GM04503 (cell line): ENCODE measurements around the gene CTU2.

ENCODE experiments used
- DNase-seq: peaks from one replicate; pipeline ENCODE4 v3.0.0-alpha.2; 2012; ENCODE audit warnings: low read depth

CTU2 gene

DNA sequence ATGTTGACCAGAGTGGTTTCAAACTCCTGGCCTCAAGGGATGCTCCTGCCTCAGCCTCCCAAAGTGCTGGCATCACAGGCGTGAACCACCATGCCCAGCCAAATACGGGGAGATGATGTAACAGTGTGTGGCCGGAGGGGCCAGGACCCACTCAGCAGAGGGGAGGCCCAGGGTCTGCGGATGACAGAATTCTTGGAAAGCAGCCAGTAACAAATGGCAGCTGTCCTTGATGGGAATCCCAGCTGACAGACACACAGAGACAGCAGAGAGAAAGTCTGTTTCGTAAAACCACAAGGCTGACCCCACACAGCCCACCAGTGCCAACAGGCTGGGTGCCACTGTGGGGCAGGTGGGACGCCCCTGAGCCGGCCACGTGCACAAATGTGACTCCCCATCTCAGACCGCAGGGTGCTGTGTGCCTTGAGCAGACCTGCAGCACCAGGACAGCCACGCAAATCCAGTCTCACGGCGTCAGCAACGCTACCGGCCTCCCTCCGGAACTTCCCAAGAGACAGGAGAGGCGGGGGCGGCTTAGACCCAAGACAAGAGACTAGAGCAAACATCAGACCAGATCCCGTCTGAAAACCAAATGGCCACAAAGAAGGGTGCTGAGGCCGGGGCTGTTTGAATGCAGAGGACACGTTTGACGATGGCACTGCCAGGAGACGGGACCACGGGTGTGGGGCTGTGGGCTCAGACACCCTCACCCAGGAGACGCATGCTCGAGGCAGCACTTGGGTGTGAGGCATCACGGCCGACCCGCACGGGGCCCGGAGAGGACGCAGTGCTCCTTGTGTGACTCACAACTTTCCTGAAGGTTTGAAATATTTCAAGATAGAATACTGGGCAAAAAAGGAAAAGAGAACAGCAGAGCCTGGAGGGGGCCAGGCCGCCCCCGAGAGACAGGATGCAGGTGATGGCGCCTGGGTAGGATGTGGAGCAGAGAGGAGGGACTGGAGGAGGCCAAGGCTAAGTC lies 24.6 kb downstream of the CTU2 start:
- no peak for DNase-seq

DNA sequence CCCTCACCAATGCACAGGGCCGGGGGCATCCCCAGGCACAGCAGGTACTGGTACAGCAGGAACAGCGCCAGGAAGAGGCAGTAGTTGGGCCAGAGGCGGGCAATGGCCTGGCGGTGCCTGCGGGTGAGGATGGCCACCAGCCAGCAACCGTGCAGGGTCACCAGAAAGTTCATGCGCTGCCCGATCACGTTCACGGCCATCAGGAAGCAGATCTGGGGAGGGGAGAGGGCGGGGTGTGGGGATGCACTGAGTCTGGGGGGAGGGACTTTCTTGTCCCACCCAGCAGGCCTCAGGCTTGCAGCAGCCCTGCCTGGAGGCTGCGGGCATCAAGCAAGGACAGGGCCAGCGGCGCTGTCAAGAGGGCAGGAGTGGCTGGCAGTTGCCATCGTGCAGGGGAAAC lies 25.4 kb downstream of the CTU2 start:
- no peak for DNase-seq

DNA sequence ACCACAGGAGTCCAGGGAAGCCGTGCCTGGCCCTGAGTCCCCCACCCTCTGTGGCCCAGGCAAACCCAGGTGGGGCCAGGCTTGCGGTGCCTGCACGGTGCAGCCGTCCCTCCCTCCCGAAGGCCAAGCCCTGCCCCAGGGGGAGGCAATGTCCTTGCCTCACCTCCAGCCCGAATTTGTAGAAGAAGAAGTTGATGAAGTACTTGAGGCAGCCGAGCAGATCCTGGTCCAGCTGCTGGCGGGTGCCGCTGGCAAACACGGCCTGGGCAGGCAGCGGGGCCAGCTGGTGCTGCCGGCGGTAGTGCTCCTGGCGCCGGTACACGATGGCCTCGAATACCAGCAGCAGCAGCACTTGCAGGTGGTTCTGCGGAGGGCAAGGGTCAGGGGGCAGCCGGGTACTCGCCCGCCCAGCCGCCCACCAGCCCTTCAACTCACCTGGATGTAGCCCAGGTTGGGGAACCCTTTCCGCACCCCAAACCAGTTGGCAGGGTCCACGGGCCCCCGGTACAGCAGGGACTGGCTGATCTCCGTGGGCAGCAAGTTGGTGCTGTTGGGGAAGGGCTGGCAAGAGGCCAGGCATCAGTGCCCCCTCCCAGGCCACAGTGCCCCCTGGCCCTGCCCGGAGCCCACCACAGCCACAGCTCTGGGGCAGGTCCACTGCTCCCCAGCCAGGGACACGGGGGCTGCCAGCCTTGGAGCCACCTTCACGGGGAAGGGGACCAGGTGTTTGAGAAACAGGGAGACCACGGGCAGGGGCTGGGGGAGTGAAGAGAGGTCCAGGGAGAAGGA lies 26.1 kb downstream of the CTU2 start:
- no peak for DNase-seq

DNA sequence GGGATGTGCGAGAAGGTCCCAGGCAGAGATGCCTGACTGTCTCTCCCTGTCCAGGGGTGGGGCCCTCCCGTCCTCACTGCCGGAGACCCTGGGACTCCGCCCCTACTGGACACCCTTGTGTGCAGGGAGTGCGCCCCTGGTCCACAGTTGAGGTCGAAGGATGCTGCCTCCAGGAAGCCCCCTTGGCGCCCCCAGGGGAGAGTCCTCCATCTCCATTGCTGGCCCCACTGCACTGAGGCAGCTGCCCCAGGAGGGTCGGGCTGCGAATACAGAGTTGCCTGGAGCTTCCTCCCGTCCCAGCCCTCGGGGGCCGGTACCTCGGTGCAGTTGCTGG lies 26.6 kb downstream of the CTU2 start:
- no peak for DNase-seq

DNA sequence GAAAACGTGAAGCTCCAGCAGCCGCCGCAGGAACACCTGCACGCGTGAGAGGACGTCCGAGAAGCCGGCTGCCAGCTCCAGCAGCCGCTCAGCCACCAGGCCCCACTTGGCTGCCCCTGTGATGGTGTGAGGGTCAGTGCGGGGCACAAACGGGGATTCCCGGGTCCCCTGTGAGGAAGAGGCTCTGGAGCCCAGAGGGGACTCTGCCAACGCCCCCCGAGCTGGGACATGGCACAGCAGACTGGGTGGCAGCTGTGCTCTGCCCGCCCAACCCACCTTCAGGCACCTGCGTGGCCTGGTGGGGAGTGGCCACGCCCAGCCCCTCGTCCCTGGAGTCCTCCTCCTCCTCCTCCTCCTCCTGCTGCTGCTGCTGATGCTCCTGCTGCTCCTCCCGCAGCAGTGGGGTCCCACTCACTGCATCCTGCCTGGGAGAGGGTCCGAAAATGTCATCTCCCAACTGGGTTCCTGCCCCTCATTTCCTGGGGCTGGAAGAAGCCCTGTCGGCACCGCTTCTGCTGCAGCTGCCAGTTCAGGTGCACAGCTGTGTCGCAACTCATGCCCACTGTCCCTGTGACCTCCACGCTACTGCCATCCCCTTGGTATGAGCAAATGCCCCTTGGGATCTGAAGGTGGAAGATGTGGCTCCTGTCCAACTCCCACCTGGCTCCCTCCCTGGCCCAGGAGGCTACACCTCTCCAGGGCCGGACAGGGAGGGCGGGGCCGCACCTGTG lies 27.5 kb downstream of the CTU2 start:
- no peak for DNase-seq

DNA sequence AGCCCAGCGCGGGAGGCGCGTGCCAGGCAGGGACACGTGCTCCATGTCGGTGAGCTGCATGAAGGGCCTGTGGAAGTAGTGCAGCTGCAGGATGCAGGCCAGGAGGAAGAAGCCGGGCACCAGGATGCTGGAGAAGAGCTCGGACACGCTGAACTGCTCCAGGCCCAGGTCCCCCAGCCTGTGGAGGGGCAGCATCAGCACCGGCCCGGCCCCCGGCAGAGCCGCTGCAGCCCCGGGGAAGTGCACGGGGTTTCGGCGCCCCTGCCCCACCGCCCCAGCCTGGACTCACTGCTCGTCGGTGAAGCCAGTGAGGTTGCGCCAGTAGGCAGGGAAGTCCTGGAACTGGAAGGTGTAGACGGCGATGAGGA lies 28.0 kb downstream of the CTU2 start:
- no peak for DNase-seq

DNA sequence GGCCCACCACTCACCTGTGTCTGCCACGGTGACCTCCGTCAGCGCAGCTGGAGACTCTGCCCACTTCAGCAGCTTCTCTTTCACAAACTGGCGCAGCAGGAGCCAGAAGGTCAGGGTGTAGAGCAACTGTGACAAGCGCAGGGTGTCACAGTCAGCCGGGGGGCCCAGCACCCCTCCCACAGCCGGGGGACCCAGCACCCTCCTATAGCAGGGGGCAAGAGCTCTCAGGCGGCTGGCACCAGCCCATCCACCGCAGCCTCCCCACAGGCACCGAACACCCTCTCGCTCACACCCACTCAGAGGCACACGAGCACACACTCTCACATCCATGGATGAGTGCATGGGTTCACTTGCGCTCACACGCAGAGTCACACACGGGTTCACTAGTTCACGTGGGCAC lies 28.8 kb downstream of the CTU2 start:
- DNase-seq = no peak

DNA sequence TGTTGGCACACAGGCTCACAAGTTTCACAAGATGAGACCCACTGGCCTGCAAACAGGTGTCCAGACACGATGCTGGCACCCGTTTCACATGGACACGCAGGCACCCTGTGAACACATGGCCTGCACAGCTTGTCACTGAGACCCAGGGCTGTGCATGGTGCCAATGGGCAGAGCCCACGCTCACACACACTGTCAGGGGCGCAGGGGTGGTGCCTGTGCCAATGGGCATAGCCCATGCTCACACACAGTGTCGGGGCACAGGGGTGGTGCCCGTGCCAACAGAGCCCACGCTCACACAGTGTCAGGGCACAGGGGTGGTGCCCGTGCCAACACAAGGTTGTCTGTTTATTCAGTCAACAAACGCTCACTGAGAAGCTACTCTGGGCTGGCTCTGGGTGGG lies 29.3 kb downstream of the CTU2 start:
- DNase-seq = no peak

DNA sequence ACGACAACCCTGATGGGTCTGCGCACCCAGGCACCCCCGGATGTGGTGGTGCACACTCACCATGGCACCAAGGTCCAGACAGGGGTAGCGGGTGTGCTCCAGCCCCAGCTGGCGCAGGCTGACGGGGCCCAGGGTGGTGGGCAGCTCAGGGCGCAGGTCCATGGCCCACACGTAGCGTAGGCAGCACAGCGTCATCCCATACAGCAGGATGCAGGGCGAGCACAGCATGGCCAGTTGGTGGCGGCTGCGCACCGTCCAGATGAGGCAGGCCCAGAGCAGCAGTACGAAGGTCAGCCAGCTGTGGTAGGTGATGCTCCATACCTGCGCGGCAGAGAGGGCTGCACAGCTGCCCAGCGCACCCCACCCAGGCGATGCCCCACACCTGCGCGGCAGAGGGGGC lies 29.8 kb downstream of the CTU2 start:
- no peak for DNase-seq

DNA sequence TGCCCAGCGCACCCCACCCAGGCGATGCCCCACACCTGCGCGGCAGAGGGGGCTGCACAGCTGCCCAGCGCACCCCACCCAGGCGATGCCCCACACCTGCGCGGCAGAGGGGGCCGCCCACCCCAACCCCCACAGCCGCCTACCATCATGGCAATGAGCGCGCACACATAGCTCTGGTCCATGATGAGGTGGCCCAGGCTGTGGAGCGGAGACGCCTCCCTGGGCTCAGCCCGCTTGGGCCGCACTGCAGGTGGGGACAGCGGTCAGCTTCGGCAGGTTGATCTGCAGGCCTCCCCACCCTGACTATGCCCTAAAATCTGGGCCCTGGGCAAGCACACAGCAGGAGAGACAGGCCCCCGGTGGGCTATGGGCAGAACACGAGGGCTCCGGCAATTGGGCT lies 30.2 kb downstream of the CTU2 start:
- no peak for DNase-seq

DNA sequence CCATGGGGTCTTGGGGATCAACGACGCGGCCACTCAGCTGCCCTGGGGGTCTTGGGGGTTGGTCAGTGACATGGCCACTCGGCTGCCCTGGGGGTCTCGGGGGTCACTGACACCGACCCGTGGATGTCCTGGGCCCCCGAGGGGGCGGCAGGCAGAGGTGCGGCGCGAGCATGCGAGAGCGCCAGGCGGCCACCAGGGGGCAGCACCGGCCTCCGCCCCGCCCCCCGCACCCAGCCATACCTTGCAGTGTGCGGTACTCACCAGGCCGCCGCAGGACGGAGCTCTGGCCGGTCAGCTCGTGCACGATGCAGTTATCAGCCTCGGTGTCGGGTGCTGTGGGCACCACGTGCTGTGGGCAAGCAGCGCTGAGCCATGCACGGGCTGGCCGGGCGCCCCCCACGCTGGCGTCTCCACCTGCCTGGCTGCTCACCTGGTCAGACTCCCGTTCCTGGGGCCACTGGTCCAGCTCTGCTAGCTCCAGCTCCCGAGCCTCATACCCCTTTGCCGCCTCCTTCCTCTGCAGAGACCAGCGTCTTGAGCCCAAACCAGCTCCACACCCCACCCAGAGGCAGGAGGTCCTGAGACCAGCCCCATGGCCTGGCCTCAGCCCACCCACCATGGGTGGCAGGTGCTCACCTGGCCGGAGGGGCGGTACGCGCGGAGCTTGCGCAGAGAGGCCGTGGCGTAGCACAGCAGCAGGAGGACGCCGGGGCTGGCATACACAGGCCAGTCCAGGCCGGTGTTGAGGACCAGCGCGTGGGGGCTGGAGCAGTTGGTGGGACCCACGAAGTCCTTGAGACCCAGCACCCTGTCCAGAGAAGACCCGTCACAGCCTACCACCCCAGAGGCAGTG lies 31.2 kb downstream of the CTU2 start:
- DNase-seq = no peak

DNA sequence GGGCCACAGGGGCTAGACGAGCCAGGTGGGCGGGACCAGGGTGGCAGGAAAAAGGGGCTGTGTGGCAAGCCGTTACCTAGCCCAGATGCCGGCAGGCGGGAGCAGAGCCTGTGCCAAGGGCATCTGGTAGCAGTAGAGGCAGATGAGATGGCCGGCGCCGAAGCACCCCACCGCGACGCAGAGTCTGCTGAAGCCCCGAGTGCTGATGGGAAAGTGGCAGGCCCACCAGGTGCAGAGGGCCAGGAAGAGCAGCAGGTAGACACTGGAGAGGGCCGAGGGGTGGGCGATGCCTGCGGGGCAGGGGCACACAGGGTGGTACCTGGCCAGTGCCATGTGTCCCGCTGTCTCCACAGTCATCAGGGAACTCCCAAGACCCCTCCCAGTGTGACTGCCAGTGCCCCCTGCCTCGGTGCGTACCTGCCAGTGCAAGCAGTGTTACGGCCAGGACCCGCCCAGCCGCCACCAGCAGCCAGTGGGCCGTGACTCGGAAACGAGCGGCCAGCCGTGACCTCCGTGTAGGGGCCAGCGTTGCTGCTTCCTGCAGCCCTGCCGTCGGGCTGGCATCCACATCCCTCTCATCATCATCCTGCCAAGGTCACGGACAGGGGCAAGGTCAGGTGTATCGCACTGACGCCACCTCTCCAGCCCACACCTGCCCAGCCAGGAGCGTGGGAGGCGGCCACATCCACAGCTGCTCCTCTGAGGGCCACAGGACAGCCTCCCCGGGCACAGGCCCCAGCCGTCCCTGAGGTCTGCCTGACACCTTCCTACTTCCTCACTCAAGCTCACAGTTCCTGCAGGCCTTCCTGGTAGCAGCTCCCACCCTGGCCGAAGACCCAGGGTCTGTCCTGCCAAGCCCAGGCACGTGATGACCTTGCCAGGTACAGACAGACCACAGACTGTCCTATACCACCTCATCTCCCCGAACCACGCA lies 32.1 kb downstream of the CTU2 start:
- DNase-seq = no peak

DNA sequence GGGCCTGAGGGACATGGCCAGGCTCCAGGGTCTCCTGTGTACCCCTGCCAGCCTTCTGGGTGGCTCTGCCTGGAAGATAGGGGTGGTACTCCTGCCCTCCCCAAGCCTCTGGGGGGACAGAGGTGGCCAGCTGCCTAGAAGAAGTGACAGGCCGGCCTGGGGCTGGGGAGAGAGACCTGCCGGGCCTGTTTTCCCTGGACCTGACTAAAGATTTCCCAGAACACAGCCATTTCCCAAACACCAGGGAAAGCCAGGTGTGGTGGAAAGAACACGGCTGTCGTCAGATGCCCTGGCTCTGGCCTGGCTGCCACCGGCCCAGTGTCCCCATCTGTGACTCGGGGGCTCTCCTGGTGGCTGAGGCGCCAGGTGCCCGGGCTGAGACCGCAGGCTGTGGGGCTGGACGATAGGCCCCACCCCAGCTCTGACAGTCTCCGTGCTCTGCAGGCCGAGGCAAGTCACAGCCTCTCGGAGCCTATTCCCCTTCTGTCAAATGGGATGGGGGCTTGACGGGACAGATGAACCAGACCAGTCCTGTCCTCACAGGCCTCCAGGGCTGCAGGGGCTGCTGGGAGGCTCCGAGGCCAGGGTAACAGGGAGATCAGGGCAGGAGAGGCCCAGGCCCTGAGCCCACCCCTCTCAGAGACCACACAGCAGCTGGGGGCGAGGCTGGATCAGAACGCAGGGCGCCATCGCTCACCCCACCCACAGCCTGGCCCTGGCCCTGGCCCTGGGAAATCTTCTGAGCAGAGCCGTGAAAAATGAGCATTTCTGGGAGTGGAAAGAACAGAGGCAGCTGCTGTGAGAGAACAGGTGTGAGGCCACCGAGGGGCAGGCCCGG lies 33.1 kb downstream of the CTU2 start:
- no peak for DNase-seq

DNA sequence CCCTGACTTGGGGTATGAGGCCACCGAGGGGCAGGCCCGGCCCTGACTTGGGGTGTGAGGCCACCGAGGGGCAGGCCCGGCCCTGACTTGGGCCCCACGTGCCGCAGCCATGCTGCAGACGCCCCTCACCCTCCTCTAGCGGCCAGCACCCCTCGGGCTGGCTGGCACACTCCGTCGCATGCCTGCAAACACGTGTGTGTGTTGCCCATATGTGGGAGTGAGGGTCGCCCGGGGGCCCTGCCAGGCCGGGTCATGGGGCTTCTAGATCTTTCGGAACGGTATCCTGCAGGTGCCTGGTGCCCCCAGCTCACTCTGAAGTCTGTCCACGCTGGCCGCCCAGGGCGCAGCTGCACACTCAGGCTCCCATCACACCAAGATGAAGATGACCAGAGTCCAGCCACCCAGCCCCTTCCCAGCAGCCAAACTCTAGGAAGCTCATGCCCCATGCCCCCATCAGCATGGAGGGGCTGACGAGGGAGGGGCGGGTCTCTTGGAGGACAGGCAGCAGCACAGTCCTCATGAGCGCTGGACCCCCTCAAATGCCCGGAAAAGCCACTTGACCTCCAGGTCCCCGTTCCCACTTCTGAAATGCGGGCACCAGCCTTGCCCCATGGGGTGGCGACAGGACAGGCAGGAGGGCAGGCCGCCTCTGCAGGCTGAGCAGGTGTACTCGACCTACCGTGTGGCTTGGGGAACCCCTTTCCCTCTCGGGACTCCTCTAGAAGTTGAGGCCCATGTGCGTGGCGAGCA lies 33.8 kb downstream of the CTU2 start:
- no peak for DNase-seq

DNA sequence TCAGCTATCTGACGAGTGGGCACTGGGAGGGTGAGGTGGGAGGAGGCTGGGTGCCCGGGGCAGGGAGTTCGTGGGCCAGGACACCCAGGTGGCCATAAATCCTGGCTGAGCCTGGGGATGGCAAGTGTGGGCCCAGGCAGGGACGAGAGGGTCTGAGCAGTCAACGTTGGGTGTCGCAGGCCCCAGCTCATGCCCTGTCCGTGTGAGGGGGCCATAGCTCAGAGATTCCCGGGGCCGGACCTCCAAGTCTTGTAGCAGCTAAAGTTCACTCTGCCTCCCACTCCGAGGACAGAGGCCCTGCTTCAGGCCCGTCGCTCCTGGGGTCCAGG lies 34.4 kb downstream of the CTU2 start:
- DNase-seq = no peak

DNA sequence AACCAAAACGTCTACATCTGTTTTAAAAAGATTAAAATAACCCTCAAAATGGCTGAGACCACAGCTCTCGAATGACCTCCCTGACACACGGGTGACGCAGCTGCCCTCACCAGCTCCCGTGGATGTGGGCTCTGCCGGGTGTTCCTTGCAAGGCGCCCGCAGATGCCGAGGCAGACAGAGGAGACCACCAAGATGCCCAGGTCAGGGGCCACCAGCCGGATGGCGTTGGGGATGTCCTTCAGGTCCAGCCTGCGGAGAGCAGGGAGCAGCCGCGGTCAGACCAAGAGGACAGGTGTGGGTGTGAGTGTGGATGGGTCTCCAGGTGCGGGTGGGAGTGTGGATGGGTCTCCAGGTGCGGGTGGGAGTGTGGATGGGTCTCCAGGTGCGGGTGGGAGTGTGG lies 35.1 kb downstream of the CTU2 start:
- no peak for DNase-seq

DNA sequence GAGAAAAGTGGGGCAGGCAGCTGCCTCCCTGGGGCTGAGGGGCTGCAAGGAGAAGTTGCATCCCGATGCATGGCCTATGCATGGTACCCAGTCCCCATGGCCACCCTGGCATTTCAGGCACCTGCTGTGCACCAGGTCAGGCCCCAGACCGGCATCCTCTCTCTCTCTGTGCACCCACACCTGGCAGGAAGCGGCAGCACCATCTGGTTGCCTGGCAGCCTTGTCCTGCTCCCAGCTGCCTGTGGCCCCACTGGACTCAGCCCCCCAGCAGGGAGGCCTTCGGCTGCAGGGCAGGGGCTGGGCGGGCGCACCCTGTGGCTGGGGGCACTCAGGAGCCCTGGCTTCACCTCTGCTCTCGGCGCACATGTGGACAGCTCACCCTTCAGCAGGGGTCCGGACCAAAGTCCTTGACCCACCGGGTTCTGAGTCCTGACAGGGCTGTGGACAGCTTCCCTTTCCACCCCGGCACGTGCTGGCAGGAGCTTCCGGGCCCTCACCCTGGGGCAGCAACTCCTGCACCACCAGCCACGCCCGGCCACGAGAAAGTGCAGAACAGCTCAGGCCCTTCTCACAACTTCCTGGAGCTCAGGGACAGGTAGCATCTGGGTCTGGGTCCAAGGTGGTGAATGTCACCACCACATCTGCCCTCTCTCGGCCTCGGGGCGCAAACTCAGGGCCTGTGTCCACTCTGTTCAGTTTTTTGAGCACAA lies 36.7 kb downstream of the CTU2 start:
- DNase-seq = no peak
